Upper lobe of right lung (tissue), 1 donor: Measurements from ENCODE around the gene REEP3. TPM values are rescaled to one million over a fixed set of nuclear protein-coding genes. Genes with fewer than 3 reads are reported as not detected.

Experiments
- ATAC-seq: fragments of 200-7000 bp; cut with Tn5 transposase; one replicate; pipeline ENCODE4 v1.9.1; 2020; ENCODE audit warnings: mild to moderate bottlenecking, moderate library complexity
- DNase-seq: peaks from one replicate; pipeline ENCODE4 v3.0.0-alpha.2; 2020
- H3K27ac ChIP-seq: fragments of 200-600 bp; one replicate; pipeline ENCODE4 v1.8.0; 2022
- H3K27me3 ChIP-seq: fragments of 200-600 bp; one replicate; pipeline ENCODE4 v1.8.0; 2022; ENCODE audit warnings: mild to moderate bottlenecking
- H3K36me3 ChIP-seq: fragments of 200-600 bp; one replicate; pipeline ENCODE4 v1.8.0; 2022
- H3K4me1 ChIP-seq: fragments of 200-600 bp; one replicate; pipeline ENCODE4 v1.8.0; 2022
- H3K4me3 ChIP-seq: fragments of 200-600 bp; one replicate; pipeline ENCODE4 v1.8.0; 2022; ENCODE audit warnings: mild to moderate bottlenecking
- H3K9me3 ChIP-seq: fragments of 200-600 bp; one replicate; pipeline ENCODE4 v1.8.0; 2022
- CTCF ChIP-seq: fragments of 200-600 bp; IDR thresholded peaks from one replicate; pipeline ENCODE4 v1.8.0; 2022; ENCODE audit warnings: antibody characterized with exemption
- intact Hi-C: fragments of 100-400 bp; cut with DNase I; formaldehyde crosslinking; loops from one replicate; pipeline ENCODE4 v1.11.0; 2022
- total RNA-seq: library from RNA; stranded (reverse); fragmentation: NEBNext Ultra II Directional; extraction: Animal tissue kit (Norgen Biotek cat#: 25700); gene quantifications from one replicate; pipeline ENCODE4 v1.2.1, GENCODE V29; 2021
- donor health status: DM: no; HTN: yes; CAD: no; lungs with severe emphysema.

REEP3 gene
- total RNA-seq, 1 donor from 2014 or later = 57.1 TPM

DNA sequence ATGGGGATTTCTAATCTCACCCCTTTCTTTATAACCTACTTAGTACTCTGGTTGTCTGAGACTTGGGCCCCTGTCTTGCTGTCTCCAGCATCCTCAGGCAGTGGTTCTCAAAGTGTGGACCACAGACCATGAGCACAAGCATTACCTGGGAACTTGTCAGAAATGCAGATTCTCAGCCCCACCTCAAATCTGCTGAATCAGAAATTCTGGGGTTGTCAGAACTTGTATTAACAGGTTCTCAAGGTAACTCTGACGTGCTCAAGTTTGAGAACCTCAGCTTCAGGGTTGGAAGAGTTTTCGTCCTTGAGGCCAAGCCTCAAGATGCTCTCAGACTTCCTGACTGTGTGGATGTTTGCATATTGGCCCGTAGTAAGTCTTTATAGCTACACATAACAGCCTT lies 97.4 kb downstream of the REEP3 start:
- no peak for TF ChIP-seq CTCF
- no peak overlapping the region for H3K27ac ChIP-seq
- no peaks in the 10 kb centered on the region for H3K9me3 ChIP-seq
- H3K36me3 ChIP-seq = peaks cover 3% of the 10 kb centered on the region
- no peaks in the 10 kb centered on the region for H3K4me1 ChIP-seq
- no peak for DNase-seq
- intact Hi-C loops = no loop called here
- no peak overlapping the region for H3K4me3 ChIP-seq
- ATAC-seq = no peak
- no peaks in the 10 kb centered on the region for H3K27me3 ChIP-seq

DNA sequence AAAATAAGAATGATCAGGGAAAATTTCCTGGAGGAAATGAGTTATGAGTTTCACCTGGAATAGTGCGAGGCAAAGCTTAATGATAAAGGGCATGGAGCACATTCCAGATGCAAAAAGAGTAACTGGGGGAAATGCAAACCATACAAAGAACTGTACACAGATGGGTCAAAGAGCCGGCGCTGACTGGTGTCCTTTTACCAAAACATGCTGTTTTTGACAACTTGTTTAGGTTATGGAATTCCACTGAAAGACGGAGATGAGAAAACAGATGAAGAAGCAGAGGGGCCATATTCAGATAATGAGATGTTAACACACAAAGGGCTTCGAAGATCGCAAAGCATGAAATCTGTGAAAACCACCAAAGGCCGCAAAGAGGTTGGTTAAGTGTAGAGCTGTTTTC lies 98.2 kb downstream of the REEP3 start:
- intact Hi-C loops = no loop called here
- Histone ChIP-seq H3K4me3 (no peak overlapping the region), H3K9me3 (no peaks in the 10 kb centered on the region), H3K36me3 (peaks cover 3% of the 10 kb centered on the region), H3K27me3 (no peaks in the 10 kb centered on the region), H3K27ac (no peak overlapping the region), H3K4me1 (no peaks in the 10 kb centered on the region)
- no peak for TF ChIP-seq CTCF
- no peak for ATAC-seq
- DNase-seq = no peak

GRCh38 chr10:63622097-63622496 lies 100.9 kb downstream of the REEP3 start:
- H3K27ac ChIP-seq = no peak overlapping the region
- no peaks in the 10 kb centered on the region for H3K27me3 ChIP-seq
- peaks cover 1% of the 10 kb centered on the region for H3K4me1 ChIP-seq
- H3K9me3 ChIP-seq = no peaks in the 10 kb centered on the region
- TF ChIP-seq CTCF = no peak
- peaks cover 3% of the 10 kb centered on the region for H3K36me3 ChIP-seq
- DNase-seq (no peak), ATAC-seq (no peak)
- intact Hi-C loops = no loop called here
- no peak overlapping the region for H3K4me3 ChIP-seq

- peaks cover 3% of the 10 kb centered on the region for H3K36me3 ChIP-seq
- no peak for DNase-seq
- H3K4me3 ChIP-seq = no peak overlapping the region
- H3K9me3 ChIP-seq = no peaks in the 10 kb centered on the region
- intact Hi-C loops = no loop called here
- no peak for TF ChIP-seq CTCF
- no peak overlapping the region for H3K27ac ChIP-seq
- H3K4me1 ChIP-seq = peaks cover 18% of the 10 kb centered on the region
- ATAC-seq = no peak
- no peaks in the 10 kb centered on the region for H3K27me3 ChIP-seq
These were observed 103.5 kb downstream of the REEP3 start for GRCh38 chr10:63624701-63625100.

GRCh38 chr10:63627396-63627795 lies 106.2 kb downstream of the REEP3 start:
- no peak for ATAC-seq
- no peaks in the 10 kb centered on the region for H3K36me3 ChIP-seq
- no peak overlapping the region for H3K4me3 ChIP-seq
- H3K27ac ChIP-seq = peak overlapping the region; percentile 96
- H3K4me1 ChIP-seq = peaks cover 27% of the 10 kb centered on the region
- intact Hi-C loops = no loop called here
- H3K27me3 ChIP-seq = no peaks in the 10 kb centered on the region
- no peaks in the 10 kb centered on the region for H3K9me3 ChIP-seq
- TF ChIP-seq CTCF = no peak
- DNase-seq = no peak

GRCh38 chr10:63627881-63628296 lies 106.7 kb downstream of the REEP3 start:
- TF ChIP-seq CTCF = no peak
- Histone ChIP-seq H3K4me3 (no peak overlapping the region), H3K9me3 (no peaks in the 10 kb centered on the region), H3K4me1 (peaks cover 27% of the 10 kb centered on the region), H3K36me3 (no peaks in the 10 kb centered on the region), H3K27ac (peak overlapping the region; percentile 96), H3K27me3 (no peaks in the 10 kb centered on the region)
- ATAC-seq (no peak), DNase-seq (no peak)
- intact Hi-C loops = no loop called here
